Thyroid gland (tissue), 4 donors: Measurements from ENCODE around the gene CACNG5. TPM values are rescaled to one million over a fixed set of nuclear protein-coding genes. Genes with fewer than 3 reads are reported as not detected.

ENCODE experiments used
- DNase-seq, 2 donors: peaks; one replicate each; pipeline ENCODE4 v3.0.0-alpha.2; 2019
- H3K27ac ChIP-seq, 3 donors: fragments of 200-600 bp; sonication (generic); 1 replicate in 2 of 3; 2 replicates in 1 of 3; pipeline ENCODE4 v1.5.1; 2016 to 2019; ENCODE audit warnings: mild to moderate bottlenecking in 1 of 3, moderate library complexity in 1 of 3
- H3K27me3 ChIP-seq: fragments of 200-600 bp; sonication (generic); one replicate; pipeline ENCODE4 v1.5.1; 2019
- H3K36me3 ChIP-seq, 2 donors: fragments of 200-600 bp; sonication (generic); one replicate each; pipeline ENCODE4 v1.5.1; 2016 to 2019
- H3K4me1 ChIP-seq, 2 donors: fragments of 200-600 bp; sonication (generic); one replicate each; pipeline ENCODE4 v1.5.1; 2017 to 2019
- H3K4me3 ChIP-seq, 3 donors: fragments of 200-600 bp; sonication (generic); replicated peaks in 1 of 3; 1 replicate in 2 of 3; 2 replicates in 1 of 3; pipeline ENCODE4 v1.5.1; 2016; ENCODE audit warnings: mild to moderate bottlenecking in 1 of 3
- H3K9me3 ChIP-seq: fragments of 200-600 bp; sonication (generic); one replicate; pipeline ENCODE4 v1.5.1; 2017
- POLR2A ChIP-seq, 2 donors: fragments of 450-650 bp; IDR thresholded peaks; one replicate each; pipeline ENCODE4 v1.6.1; 2017; ENCODE audit warnings: antibody characterized with exemption in 2 of 2, mild to moderate bottlenecking in 2 of 2, moderate library complexity in 1 of 2
- WGBS, 2 donors: methylation state at CpG; one replicate each; pipeline ENCODE4 v1.1.5; 2017; 5-methylcytosine and 5-hydroxymethylcytosine counted together
- intact Hi-C: fragments of 100-400 bp; cut with DNase I; formaldehyde crosslinking; loops from one replicate; pipeline ENCODE4 v1.15.1; 2023
- total RNA-seq, 4 donors: library from RNA; depleted of rRNA; stranded (reverse); fragments of >200 nt; gene quantifications; one replicate each; pipeline ENCODE4 v1.2.3, GENCODE V29; 2016
- TF ChIP-seq, protein P1 (sequence below), 6 experiments: fragments of 200-600 bp in 3 of 6; fragments of 450-650 bp in 3 of 6; sonication (generic) in 3 of 6; IDR thresholded peaks; one replicate each; pipeline ENCODE4 v1.5.1; 2016 to 2019; ENCODE audit warnings: antibody characterized with exemption in 6 of 6, mild to moderate bottlenecking in 2 of 6, inconsistent platforms in 1 of 6, moderate library complexity in 1 of 6

The CACNG5 gene, protein sequence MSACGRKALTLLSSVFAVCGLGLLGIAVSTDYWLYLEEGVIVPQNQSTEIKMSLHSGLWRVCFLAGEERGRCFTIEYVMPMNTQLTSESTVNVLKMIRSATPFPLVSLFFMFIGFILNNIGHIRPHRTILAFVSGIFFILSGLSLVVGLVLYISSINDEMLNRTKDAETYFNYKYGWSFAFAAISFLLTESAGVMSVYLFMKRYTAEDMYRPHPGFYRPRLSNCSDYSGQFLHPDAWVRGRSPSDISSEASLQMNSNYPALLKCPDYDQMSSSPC
- not detected for total RNA-seq

DNA sequence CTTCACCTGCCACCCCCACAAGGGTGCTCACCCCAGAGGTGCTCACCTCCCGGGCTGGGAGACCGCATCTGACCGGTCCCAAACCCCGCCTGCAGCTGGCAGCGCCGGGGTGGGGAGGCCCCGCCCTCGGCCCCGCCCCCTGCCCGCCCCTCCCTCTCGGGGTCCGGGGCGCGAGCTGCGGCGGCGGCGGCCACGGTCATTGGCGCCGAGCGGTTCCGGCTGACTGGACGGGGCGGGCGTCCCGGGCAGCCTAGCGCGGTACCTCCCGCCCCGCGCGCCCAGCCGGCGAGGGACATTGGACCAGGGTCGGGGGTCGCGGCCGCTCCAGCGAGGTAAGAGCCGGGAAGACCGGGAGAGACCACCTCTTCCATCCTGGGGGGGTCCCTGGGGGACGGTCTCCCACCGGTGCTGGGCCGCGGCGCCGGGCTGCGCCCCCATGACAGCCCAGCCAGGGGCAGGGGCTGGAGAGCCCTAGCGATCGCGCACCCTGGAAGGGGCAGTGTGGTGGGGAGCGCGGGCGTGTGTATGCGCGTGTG is at the start of gene CACNG5:
Gene CACNG5 (plus strand): TSS at position 199 of the 536 bp plus-strand sequence. CDS start 42,216 bp downstream, outside the sequence.
- Histone ChIP-seq H3K9me3 (no peaks in the 10 kb centered on the region), H3K4me3 (no peak within 1 kb of the TSS), H3K36me3 (no peaks in the 10 kb centered on the region), H3K27ac (no peak within 1 kb of the TSS), H3K4me1 (peaks cover 0 to 5% of the 10 kb centered on the region in 2 donors), H3K27me3 (no peaks in the 10 kb centered on the region)
- intact Hi-C loops: no loop called here
- no peak for TF ChIP-seq POLR2A (IDR thresholded peaks at IDR 0.05)
- TF ChIP-seq, protein P1, sequence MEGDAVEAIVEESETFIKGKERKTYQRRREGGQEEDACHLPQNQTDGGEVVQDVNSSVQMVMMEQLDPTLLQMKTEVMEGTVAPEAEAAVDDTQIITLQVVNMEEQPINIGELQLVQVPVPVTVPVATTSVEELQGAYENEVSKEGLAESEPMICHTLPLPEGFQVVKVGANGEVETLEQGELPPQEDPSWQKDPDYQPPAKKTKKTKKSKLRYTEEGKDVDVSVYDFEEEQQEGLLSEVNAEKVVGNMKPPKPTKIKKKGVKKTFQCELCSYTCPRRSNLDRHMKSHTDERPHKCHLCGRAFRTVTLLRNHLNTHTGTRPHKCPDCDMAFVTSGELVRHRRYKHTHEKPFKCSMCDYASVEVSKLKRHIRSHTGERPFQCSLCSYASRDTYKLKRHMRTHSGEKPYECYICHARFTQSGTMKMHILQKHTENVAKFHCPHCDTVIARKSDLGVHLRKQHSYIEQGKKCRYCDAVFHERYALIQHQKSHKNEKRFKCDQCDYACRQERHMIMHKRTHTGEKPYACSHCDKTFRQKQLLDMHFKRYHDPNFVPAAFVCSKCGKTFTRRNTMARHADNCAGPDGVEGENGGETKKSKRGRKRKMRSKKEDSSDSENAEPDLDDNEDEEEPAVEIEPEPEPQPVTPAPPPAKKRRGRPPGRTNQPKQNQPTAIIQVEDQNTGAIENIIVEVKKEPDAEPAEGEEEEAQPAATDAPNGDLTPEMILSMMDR (IDR thresholded peaks at IDR 0.05): no peak
- 0 to 20% methylated on average over 1 to 2 of the region's 57 CpGs for WGBS, 2 donors
- peak; percentile 18 to 33 for DNase-seq

DNA sequence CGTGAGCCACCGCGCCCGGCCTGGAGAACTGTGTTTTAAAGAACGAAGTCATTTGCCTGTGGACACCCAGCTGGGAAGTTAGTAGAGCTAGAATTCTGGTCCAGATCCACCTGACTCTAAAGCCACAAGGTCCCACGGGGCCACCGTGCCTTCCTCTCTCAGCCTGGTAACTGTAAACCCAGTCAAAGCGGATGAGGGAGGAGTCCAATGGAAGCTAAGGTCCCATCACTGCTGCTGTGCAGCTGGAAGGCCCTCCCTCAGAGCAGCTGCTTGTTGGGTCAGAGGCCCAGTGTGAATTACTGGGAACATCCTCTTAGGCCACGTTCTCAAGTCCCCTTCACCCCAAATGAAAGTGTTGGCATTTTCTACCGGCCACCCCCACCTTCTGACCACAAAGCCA is 48.8 kb upstream of the CACNG5 start:
- intact Hi-C loops: no loop called here
- WGBS, 2 donors: 92 to 95% methylated on average over 10 of the region's 10 CpGs

DNA sequence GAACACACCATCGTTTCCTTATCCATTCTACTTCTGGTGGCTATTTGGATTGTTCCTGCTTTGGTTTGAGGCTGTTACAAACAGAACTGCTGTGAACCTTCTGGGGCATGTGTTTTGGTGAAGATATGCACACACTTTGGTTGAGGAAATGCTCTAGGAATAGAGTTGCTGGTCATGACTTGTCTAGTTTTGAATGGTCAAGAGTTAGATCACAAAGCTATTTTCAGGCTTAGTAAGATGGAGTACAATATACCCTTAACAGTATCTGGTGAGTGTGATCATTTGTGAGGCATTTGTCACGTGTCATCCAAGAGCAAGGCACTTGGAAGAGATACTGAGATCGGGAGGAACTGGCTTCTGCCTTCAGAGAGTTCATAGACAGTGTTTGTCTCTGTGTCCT is 47.0 kb upstream of the CACNG5 start:
- intact Hi-C loops: no loop called here
- no peak for DNase-seq
- no peaks in the 10 kb centered on the region for H3K27me3 ChIP-seq
- H3K27ac ChIP-seq: no peak overlapping the region
- H3K9me3 ChIP-seq: no peaks in the 10 kb centered on the region
- H3K4me1 ChIP-seq: peaks cover 0 to 15% of the 10 kb centered on the region in 2 donors
- H3K4me3 ChIP-seq: no peak overlapping the region
- TF ChIP-seq, protein P1 (IDR thresholded peaks at IDR 0.05): no peak
- TF ChIP-seq POLR2A (IDR thresholded peaks at IDR 0.05): no peak
- 72 to 84% methylated on average over 3 of the region's 3 CpGs for WGBS, 2 donors
- no peaks in the 10 kb centered on the region for H3K36me3 ChIP-seq

More for the DNA sequence above, 48.8 kb upstream of the CACNG5 start:
- DNase-seq: no peak
- TF ChIP-seq, protein P1 (IDR thresholded peaks at IDR 0.05): no peak
- no peak for TF ChIP-seq POLR2A (IDR thresholded peaks at IDR 0.05)
- no peaks in the 10 kb centered on the region for H3K27me3 ChIP-seq
- no peak overlapping the region for H3K27ac ChIP-seq
- H3K4me1 ChIP-seq: peaks cover 0 to 5% of the 10 kb centered on the region in 2 donors
- no peak overlapping the region for H3K4me3 ChIP-seq
- H3K9me3 ChIP-seq: no peaks in the 10 kb centered on the region
- no peaks in the 10 kb centered on the region for H3K36me3 ChIP-seq

DNA sequence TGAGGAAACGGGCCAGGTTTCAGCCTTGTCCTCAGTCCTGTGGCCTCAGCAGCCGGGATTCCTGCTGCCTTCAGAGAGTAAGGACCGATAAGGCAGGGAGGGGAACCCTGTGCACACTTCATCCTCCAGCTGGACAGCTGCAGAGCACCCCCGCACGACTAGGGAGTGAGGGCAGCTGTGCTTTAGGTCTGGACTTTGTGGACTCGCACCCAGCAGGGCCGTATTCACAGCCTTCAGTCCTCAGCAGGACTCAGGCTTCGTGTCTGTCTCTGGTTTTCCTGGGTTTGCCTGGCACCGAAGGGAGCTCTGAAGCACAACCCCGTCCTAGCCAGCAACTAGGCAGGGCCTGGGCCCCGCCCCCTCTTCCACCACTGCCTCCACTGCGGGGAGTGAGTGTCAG is 45.8 kb upstream of the CACNG5 start:
- no peak overlapping the region for H3K27ac ChIP-seq
- no peak for TF ChIP-seq POLR2A (IDR thresholded peaks at IDR 0.05)
- TF ChIP-seq, protein P1 (IDR thresholded peaks at IDR 0.05): no peak
- no peak overlapping the region for H3K4me3 ChIP-seq
- peaks cover 0 to 15% of the 10 kb centered on the region in 2 donors for H3K4me1 ChIP-seq
- intact Hi-C loops: no loop called here
- WGBS, 2 donors: 91 to 93% methylated on average over 9 to 11 of the region's 12 CpGs
- no peaks in the 10 kb centered on the region for H3K36me3 ChIP-seq
- no peak for DNase-seq
- H3K27me3 ChIP-seq: no peaks in the 10 kb centered on the region
- no peaks in the 10 kb centered on the region for H3K9me3 ChIP-seq

DNA sequence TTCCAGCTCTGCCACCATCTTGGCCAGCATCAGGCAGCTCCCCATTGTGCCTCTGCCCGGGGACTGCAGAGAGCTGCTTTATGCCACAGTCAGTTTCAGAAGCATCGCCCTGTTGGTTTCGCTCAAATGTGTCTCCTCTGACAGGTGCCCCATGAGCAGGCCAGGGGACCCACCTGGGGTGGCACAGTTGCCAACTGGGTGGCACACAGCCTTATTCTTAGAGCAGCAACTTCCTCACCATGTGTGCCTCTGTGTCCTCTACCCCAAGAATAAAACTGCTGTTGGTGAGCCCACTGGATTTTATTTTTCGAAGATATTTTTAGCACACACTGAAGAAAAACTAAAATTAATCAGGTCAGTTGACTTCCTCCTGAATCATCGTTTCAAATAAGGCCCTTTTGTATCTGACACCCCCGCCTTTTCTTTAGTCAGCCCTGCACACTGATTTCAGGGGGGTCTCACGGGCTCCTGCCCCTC is 44.9 kb upstream of the CACNG5 start:
- Histone ChIP-seq H3K4me1 (peaks cover 0 to 11% of the 10 kb centered on the region in 2 donors), H3K36me3 (no peaks in the 10 kb centered on the region), H3K27ac (no peak overlapping the region), H3K27me3 (no peaks in the 10 kb centered on the region), H3K9me3 (no peaks in the 10 kb centered on the region), H3K4me3 (no peak overlapping the region)
- intact Hi-C loops: no loop called here
- 86 to 92% methylated on average over 6 to 7 of the region's 7 CpGs for WGBS, 2 donors
- DNase-seq: no peak
- no peak for TF ChIP-seq POLR2A (IDR thresholded peaks at IDR 0.05)
- TF ChIP-seq, protein P1 (IDR thresholded peaks at IDR 0.05): no peak
